WTC11 (cell line): ENCODE measurements around the gene MPIG6B. TPM values are rescaled to one million over a fixed set of nuclear protein-coding genes. Genes with fewer than 3 reads are reported as not detected.

ENCODE experiments used
- ATAC-seq: fragments of 200-7000 bp; cut with Tn5 transposase; 2 replicates; pipeline ENCODE4 v1.10.0; 2021; ENCODE audit warnings: mild to moderate bottlenecking, moderate library complexity
- CTCF ChIA-PET: fragments of 300-600 bp; sonication (Branson Sonifier 250); formaldehyde crosslinking; loops from one replicate; lab custom pipeline; 2021; ENCODE audit warnings: antibody characterized with exemption; lab: Charles Lee
- POLR2A ChIA-PET: fragments of 350-600 bp; sonication (Branson Sonifier 250); formaldehyde crosslinking; loops from one replicate; lab custom pipeline; 2021; ENCODE audit warnings: antibody characterized with exemption; lab: Charles Lee
- DNase-seq: peaks from one replicate; pipeline ENCODE4 v3.0.0; 2021; ENCODE audit warnings: low spot score
- H3K27ac Mint-ChIP-seq: 2 replicates; pipeline ENCODE4 v1.8.0; 2021; ENCODE audit warnings: mixed read lengths
- H3K27me3 Mint-ChIP-seq: 2 replicates; pipeline ENCODE4 v1.8.0; 2021; ENCODE audit warnings: low read depth, mild to moderate bottlenecking, moderate library complexity, mixed read lengths
- H3K36me3 Mint-ChIP-seq: 2 replicates; pipeline ENCODE4 v1.8.0; 2021; ENCODE audit warnings: mixed read lengths
- H3K4me1 Mint-ChIP-seq: 2 replicates; pipeline ENCODE4 v1.8.0; 2022; ENCODE audit warnings: mixed read lengths
- H3K4me3 Mint-ChIP-seq: 2 replicates; pipeline ENCODE4 v1.8.0; 2021; ENCODE audit warnings: mild to moderate bottlenecking, moderate library complexity, mixed read lengths
- H3K9me3 Mint-ChIP-seq: 2 replicates; pipeline ENCODE4 v1.8.0; 2021; ENCODE audit warnings: mixed read lengths
- CREB1 ChIP-seq: sonication (generic); formaldehyde crosslinking; IDR thresholded peaks from 2 replicates; pipeline ENCODE4 v1.8.0; 2023; ENCODE audit warnings: mild to moderate bottlenecking, missing genetic modification reagents
- CREM ChIP-seq: sonication (generic); formaldehyde crosslinking; IDR thresholded peaks from 2 replicates; pipeline ENCODE4 v1.8.1; 2022; ENCODE audit warnings: mild to moderate bottlenecking, missing genetic modification reagents, moderate library complexity
- ESRRA ChIP-seq: sonication (generic); formaldehyde crosslinking; IDR thresholded peaks from 2 replicates; pipeline ENCODE4 v1.8.1; 2022; ENCODE audit warnings: mild to moderate bottlenecking, missing genetic modification reagents, borderline replicate concordance
- FOXK1 ChIP-seq: sonication (generic); formaldehyde crosslinking; IDR thresholded peaks from 2 replicates; pipeline ENCODE4 v1.8.0; 2022; ENCODE audit warnings: mild to moderate bottlenecking, moderate library complexity, missing genetic modification reagents
- GABPB1 ChIP-seq: sonication (generic); formaldehyde crosslinking; IDR thresholded peaks from 2 replicates; pipeline ENCODE4 v1.8.1; 2023; ENCODE audit warnings: mild to moderate bottlenecking, missing genetic modification reagents
- GRHL2 ChIP-seq: fragments of 250-450 bp; sonication (Bioruptor Pico); IDR thresholded peaks from 2 replicates; pipeline ENCODE4 v1.8.0; 2022; ENCODE audit warnings: mild to moderate bottlenecking, moderate library complexity; ENCODE audit not compliant: insufficient replicate concordance, severe bottlenecking
- GTF2I ChIP-seq: fragments of 250-450 bp; sonication (Bioruptor Pico); conservative IDR thresholded peaks from 2 replicates; pipeline ENCODE4 v1.4.0; 2021; ENCODE audit warnings: mild to moderate bottlenecking
- NFYB ChIP-seq: sonication (generic); formaldehyde crosslinking; conservative IDR thresholded peaks from 2 replicates; pipeline ENCODE4 v1.8.0; 2022; ENCODE audit warnings: low read depth, missing genetic modification reagents
- PRRX2 ChIP-seq: fragments of 250-450 bp; sonication (Bioruptor Pico); IDR thresholded peaks from 2 replicates; pipeline ENCODE4 v1.8.0; 2021; ENCODE audit warnings: mild to moderate bottlenecking
- RORB ChIP-seq: fragments of 250-450 bp; sonication (Bioruptor Pico); IDR thresholded peaks from 2 replicates; pipeline ENCODE4 v1.9.0; 2021; ENCODE audit warnings: mild to moderate bottlenecking
- SP1 ChIP-seq: sonication (generic); formaldehyde crosslinking; conservative IDR thresholded peaks from 2 replicates; pipeline ENCODE4 v1.8.1; 2022; ENCODE audit warnings: missing genetic modification reagents
- TEAD1 ChIP-seq: sonication (generic); formaldehyde crosslinking; IDR thresholded peaks from 2 replicates; pipeline ENCODE4 v1.8.0; 2022; ENCODE audit warnings: mild to moderate bottlenecking, missing genetic modification reagents
- ZBTB43 ChIP-seq: sonication (generic); formaldehyde crosslinking; IDR thresholded peaks from 2 replicates; pipeline ENCODE4 v1.8.1; 2023; ENCODE audit warnings: mild to moderate bottlenecking, missing genetic modification reagents
- total RNA-seq: library from RNA; stranded (reverse); gene quantifications from 3 replicates; pipeline ENCODE4 v1.2.3, GENCODE V29; 2021
- TF ChIP-seq, protein P1 (sequence below): sonication (generic); formaldehyde crosslinking; IDR thresholded peaks from 2 replicates; pipeline ENCODE4 v1.8.0; 2022; ENCODE audit warnings: missing genetic modification reagents
- TF ChIP-seq, protein P2 (sequence below): sonication (generic); formaldehyde crosslinking; IDR thresholded peaks from 2 replicates; pipeline ENCODE4 v1.8.0; 2022; ENCODE audit warnings: mild to moderate bottlenecking, missing genetic modification reagents
- TF ChIP-seq, protein P3 (sequence below): sonication (generic); formaldehyde crosslinking; IDR thresholded peaks from 2 replicates; pipeline ENCODE4 v1.8.1; 2023; ENCODE audit warnings: mild to moderate bottlenecking, missing genetic modification reagents
- TF ChIP-seq, protein P4 (sequence below): sonication (generic); formaldehyde crosslinking; IDR thresholded peaks from 2 replicates; pipeline ENCODE4 v1.8.0; 2023; ENCODE audit warnings: missing genetic modification reagents, mild to moderate bottlenecking, borderline replicate concordance
- TF ChIP-seq, protein P5 (sequence below): fragments of 250-450 bp; sonication (Bioruptor Pico); IDR thresholded peaks from 2 replicates; pipeline ENCODE4 v2.1.2; 2022; ENCODE audit warnings: mild to moderate bottlenecking, moderate library complexity

Gene MPIG6B
- total RNA-seq, 1 experiment from 2014 or later: 0.09 TPM

- POLR2A ChIA-PET: interaction anchor here (1.0 to 1.3 kb wide), 5 partner anchors 14 to 124 kb away, joined by 3 to 5 read pairs (median 4); partner anchors contain the start of genes C6orf47, GPANK1 and HSPA1B
- TF ChIP-seq CREB1 (CRISPR knock-in tag) (no peak), CREM (CRISPR knock-in tag) (0 out of 2 replicates have a peak, but pooled peaks have one; percentile 44), SP1 (peak; percentile 68), NFYB (CRISPR knock-in tag) (no peak), GABPB1 (peak; percentile 85), FOXK1 (0 out of 2 replicates have a peak, but pooled peaks have one; percentile 45)
- Mint-ChIP-seq H3K27me3 (peaks cover 7% of the 10 kb centered on the region; the same call in 1 of the 2 replicates), H3K4me1 (peaks cover 12% of the 10 kb centered on the region), H3K9me3 (no peaks in the 10 kb centered on the region), H3K4me3 (peak within 1 kb of the TSS; percentile 95), H3K36me3 (no peaks in the 10 kb centered on the region; the same call in 1 of the 2 replicates), H3K27ac (peak within 1 kb of the TSS; percentile 99)
- CTCF ChIA-PET: interaction anchor here (0.6 to 2.2 kb wide), 19 partner anchors 9 to 249 kb away, joined by 3 to 15 read pairs (median 5); partner anchors contain the start of genes DDAH2, LY6G5C, MPIG6B and VARS1
- ATAC-seq (peak; percentile 95), DNase-seq (peak; percentile 98)
Measured at GRCh38 chr6:31702819-31703716, 20.1 kb upstream of the MPIG6B start, which contains the start of gene ABHD16A. ABHD16A (minus strand) TSS chr6:31703324; CDS start chr6:31703281, 43 bp downstream.

DNA sequence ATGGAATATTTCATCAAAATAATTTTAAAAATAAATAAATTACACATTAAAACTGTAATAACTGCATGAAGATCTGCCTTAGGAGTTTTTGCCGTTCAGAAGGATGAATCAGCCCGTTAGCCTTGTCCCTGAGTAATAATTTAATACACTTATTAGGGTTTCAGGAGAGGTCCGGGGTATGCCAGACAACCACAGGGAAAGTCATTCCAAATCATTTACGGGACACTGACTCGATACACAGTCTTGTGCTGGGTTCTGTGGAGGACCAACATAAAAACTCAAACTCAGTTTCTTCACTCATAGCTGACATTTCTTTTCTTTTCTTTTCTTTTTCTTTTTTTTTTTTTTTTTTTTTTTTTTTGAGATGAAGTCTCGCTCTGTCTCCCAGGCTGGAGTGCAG lies 17.2 kb upstream of the MPIG6B start:
- ChIA-PET POLR2A (no interaction called here), CTCF (interaction anchor here (0.6 to 1.4 kb wide), 5 partner anchors 32 to 1595 kb away, joined by 3 to 4 read pairs (median 3); partner anchors contain the start of gene GPANK1)
- ATAC-seq: no peak
- no peak overlapping the region for H3K27ac Mint-ChIP-seq
- H3K36me3 Mint-ChIP-seq: no peaks in the 10 kb centered on the region
- no peak overlapping the region for H3K4me3 Mint-ChIP-seq
- peaks cover 19% of the 10 kb centered on the region for H3K4me1 Mint-ChIP-seq
- H3K9me3 Mint-ChIP-seq: no peaks in the 10 kb centered on the region
- DNase-seq: no peak
- peaks cover 7% of the 10 kb centered on the region; the same call in 1 of the 2 replicates for H3K27me3 Mint-ChIP-seq
- TF ChIP-seq PRRX2 (CRISPR knock-in tag) (no peak), GTF2I (no peak), GRHL2 (no peak), ESRRA (CRISPR knock-in tag) (no peak), TEAD1 (CRISPR knock-in tag) (no peak), RORB (CRISPR knock-in tag) (no peak), ZBTB43 (CRISPR knock-in tag) (no peak)
- TF ChIP-seq, protein P1, sequence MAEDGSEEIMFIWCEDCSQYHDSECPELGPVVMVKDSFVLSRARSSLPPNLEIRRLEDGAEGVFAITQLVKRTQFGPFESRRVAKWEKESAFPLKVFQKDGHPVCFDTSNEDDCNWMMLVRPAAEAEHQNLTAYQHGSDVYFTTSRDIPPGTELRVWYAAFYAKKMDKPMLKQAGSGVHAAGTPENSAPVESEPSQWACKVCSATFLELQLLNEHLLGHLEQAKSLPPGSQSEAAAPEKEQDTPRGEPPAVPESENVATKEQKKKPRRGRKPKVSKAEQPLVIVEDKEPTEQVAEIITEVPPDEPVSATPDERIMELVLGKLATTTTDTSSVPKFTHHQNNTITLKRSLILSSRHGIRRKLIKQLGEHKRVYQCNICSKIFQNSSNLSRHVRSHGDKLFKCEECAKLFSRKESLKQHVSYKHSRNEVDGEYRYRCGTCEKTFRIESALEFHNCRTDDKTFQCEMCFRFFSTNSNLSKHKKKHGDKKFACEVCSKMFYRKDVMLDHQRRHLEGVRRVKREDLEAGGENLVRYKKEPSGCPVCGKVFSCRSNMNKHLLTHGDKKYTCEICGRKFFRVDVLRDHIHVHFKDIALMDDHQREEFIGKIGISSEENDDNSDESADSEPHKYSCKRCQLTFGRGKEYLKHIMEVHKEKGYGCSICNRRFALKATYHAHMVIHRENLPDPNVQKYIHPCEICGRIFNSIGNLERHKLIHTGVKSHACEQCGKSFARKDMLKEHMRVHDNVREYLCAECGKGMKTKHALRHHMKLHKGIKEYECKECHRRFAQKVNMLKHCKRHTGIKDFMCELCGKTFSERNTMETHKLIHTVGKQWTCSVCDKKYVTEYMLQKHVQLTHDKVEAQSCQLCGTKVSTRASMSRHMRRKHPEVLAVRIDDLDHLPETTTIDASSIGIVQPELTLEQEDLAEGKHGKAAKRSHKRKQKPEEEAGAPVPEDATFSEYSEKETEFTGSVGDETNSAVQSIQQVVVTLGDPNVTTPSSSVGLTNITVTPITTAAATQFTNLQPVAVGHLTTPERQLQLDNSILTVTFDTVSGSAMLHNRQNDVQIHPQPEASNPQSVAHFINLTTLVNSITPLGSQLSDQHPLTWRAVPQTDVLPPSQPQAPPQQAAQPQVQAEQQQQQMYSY (CRISPR knock-in tag): no peak
- TF ChIP-seq, protein P2, sequence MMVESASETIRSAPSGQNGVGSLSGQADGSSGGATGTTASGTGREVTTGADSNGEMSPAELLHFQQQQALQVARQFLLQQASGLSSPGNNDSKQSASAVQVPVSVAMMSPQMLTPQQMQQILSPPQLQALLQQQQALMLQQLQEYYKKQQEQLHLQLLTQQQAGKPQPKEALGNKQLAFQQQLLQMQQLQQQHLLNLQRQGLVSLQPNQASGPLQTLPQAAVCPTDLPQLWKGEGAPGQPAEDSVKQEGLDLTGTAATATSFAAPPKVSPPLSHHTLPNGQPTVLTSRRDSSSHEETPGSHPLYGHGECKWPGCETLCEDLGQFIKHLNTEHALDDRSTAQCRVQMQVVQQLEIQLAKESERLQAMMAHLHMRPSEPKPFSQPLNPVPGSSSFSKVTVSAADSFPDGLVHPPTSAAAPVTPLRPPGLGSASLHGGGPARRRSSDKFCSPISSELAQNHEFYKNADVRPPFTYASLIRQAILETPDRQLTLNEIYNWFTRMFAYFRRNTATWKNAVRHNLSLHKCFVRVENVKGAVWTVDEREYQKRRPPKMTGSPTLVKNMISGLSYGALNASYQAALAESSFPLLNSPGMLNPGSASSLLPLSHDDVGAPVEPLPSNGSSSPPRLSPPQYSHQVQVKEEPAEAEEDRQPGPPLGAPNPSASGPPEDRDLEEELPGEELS (CRISPR knock-in tag): no peak
- TF ChIP-seq, protein P3, sequence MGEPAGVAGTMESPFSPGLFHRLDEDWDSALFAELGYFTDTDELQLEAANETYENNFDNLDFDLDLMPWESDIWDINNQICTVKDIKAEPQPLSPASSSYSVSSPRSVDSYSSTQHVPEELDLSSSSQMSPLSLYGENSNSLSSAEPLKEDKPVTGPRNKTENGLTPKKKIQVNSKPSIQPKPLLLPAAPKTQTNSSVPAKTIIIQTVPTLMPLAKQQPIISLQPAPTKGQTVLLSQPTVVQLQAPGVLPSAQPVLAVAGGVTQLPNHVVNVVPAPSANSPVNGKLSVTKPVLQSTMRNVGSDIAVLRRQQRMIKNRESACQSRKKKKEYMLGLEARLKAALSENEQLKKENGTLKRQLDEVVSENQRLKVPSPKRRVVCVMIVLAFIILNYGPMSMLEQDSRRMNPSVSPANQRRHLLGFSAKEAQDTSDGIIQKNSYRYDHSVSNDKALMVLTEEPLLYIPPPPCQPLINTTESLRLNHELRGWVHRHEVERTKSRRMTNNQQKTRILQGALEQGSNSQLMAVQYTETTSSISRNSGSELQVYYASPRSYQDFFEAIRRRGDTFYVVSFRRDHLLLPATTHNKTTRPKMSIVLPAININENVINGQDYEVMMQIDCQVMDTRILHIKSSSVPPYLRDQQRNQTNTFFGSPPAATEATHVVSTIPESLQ (CRISPR knock-in tag): no peak
- TF ChIP-seq, protein P4, sequence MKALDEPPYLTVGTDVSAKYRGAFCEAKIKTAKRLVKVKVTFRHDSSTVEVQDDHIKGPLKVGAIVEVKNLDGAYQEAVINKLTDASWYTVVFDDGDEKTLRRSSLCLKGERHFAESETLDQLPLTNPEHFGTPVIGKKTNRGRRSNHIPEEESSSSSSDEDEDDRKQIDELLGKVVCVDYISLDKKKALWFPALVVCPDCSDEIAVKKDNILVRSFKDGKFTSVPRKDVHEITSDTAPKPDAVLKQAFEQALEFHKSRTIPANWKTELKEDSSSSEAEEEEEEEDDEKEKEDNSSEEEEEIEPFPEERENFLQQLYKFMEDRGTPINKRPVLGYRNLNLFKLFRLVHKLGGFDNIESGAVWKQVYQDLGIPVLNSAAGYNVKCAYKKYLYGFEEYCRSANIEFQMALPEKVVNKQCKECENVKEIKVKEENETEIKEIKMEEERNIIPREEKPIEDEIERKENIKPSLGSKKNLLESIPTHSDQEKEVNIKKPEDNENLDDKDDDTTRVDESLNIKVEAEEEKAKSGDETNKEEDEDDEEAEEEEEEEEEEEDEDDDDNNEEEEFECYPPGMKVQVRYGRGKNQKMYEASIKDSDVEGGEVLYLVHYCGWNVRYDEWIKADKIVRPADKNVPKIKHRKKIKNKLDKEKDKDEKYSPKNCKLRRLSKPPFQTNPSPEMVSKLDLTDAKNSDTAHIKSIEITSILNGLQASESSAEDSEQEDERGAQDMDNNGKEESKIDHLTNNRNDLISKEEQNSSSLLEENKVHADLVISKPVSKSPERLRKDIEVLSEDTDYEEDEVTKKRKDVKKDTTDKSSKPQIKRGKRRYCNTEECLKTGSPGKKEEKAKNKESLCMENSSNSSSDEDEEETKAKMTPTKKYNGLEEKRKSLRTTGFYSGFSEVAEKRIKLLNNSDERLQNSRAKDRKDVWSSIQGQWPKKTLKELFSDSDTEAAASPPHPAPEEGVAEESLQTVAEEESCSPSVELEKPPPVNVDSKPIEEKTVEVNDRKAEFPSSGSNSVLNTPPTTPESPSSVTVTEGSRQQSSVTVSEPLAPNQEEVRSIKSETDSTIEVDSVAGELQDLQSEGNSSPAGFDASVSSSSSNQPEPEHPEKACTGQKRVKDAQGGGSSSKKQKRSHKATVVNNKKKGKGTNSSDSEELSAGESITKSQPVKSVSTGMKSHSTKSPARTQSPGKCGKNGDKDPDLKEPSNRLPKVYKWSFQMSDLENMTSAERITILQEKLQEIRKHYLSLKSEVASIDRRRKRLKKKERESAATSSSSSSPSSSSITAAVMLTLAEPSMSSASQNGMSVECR (CRISPR knock-in tag): no peak
- TF ChIP-seq, protein P5, sequence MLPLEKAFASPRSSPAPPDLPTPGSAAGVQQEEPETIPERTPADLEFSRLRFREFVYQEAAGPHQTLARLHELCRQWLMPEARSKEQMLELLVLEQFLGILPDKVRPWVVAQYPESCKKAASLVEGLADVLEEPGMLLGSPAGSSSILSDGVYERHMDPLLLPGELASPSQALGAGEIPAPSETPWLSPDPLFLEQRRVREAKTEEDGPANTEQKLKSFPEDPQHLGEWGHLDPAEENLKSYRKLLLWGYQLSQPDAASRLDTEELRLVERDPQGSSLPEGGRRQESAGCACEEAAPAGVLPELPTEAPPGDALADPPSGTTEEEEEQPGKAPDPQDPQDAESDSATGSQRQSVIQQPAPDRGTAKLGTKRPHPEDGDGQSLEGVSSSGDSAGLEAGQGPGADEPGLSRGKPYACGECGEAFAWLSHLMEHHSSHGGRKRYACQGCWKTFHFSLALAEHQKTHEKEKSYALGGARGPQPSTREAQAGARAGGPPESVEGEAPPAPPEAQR (CRISPR knock-in tag): no peak
